ENCODE measurements around the gene TMEM92.

DNA sequence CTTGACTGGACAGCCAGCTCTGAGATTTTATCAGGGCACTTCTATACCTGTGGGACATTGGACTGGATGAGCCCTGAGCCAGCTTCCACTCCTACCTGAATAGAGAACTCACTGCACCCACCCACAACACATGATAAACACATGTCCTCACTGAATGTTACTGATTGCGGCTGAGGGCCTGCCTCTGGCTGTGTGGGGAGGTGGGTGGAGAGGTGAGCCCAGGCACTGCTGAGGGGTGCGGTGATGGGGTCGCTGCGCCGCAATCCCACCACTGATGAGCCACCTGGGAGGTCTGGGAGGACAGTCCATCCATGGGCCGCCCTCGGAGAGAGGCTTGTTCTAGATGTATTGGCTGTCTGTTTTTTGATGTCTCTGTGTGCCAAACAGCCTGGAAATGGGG, 5.4 kb downstream of the TMEM92 start:
- TF ChIP-seq POLR2A (IDR thresholded peaks at IDR 0.05) (no peak), CTCF (IDR thresholded peaks at IDR 0.05) (no peak)
